HepG2 (cell line): ENCODE results near the gene PYCARD. TPM values are rescaled to one million over a fixed set of nuclear protein-coding genes. Genes with fewer than 3 reads are reported as not detected.

ENCODE experiments used
- EZH2 ChIP-seq: conservative IDR thresholded peaks from 2 replicates; pipeline ENCODE4 v1.6.1; 2012; ENCODE audit warnings: mild to moderate bottlenecking, low read depth, low read length, moderate library complexity
- FOXO4 ChIP-seq: sonication (generic); formaldehyde crosslinking; conservative IDR thresholded peaks from 2 replicates; pipeline ENCODE4 v1.8.1; 2023; ENCODE audit warnings: missing genetic modification reagents
- KDM6A ChIP-seq: IDR thresholded peaks from 2 replicates; pipeline ENCODE4 v1.6.1; 2016; ENCODE audit warnings: low read depth
- NCOA1 ChIP-seq: sonication (generic); formaldehyde crosslinking; IDR thresholded peaks from 2 replicates; pipeline ENCODE4 v1.9.0; 2021; ENCODE audit warnings: missing genetic modification reagents
- NFKB2 ChIP-seq: sonication (generic); formaldehyde crosslinking; IDR thresholded peaks from 2 replicates; pipeline ENCODE4 v1.4.0; 2020; ENCODE audit warnings: missing genetic modification reagents, borderline replicate concordance
- PHF21A ChIP-seq: sonication (generic); formaldehyde crosslinking; IDR thresholded peaks from 2 replicates; pipeline ENCODE4 v1.5.0; 2020; ENCODE audit warnings: mild to moderate bottlenecking, missing genetic modification reagents
- PHF8 ChIP-seq: sonication (generic); formaldehyde crosslinking; IDR thresholded peaks from 2 replicates; pipeline ENCODE4 v1.5.0; 2020; ENCODE audit warnings: missing genetic modification reagents
- SP5 ChIP-seq: IDR thresholded peaks from 2 replicates; pipeline ENCODE4 v1.6.1; 2016; ENCODE audit warnings: low read depth, borderline replicate concordance
- ZNF749 ChIP-seq: sonication (generic); formaldehyde crosslinking; IDR thresholded peaks from 2 replicates; pipeline ENCODE4 v1.8.0; 2022; ENCODE audit warnings: mild to moderate bottlenecking, missing genetic modification reagents, moderate library complexity, borderline replicate concordance
- polyA plus RNA-seq, 8 experiments: library from polyadenylated mRNA; depleted of rRNA in 3 of 8; stranded (reverse) in 7 of 8; unstranded in 1 of 8; fragments of >200 nt; fragmentation: Illumina TruSeq in 4 of 8; extraction: Trizol in 4 of 8; gene quantifications; 2 replicates each; pipeline versions ENCODE4 v1.2.1 to v1.2.3, GENCODE V29; 2011 to 2016; ENCODE audit warnings: low read depth in 4 of 8, missing spikeins in 1 of 8, mixed read lengths in 1 of 8; ENCODE audit not compliant: insufficient read depth in 1 of 8
- total RNA-seq, 5 experiments: library from RNA; depleted of rRNA; stranded (reverse); fragments of >200 nt; fragmentation: Illumina TruSeq; extraction: Trizol; gene quantifications; 2 replicates each; pipeline ENCODE4 v1.2.3, GENCODE V29; 2016; ENCODE audit warnings: low read depth in 1 of 5
- TF ChIP-seq, protein P1 (sequence below): sonication (generic); formaldehyde crosslinking; IDR thresholded peaks from 2 replicates; pipeline ENCODE4 v1.4.0; 2020; ENCODE audit warnings: missing genetic modification reagents
- TF ChIP-seq, protein P2 (sequence below): sonication (generic); formaldehyde crosslinking; IDR thresholded peaks from 2 replicates; pipeline ENCODE4 v1.4.0; 2020; ENCODE audit warnings: low read depth, missing genetic modification reagents
- TF ChIP-seq, protein P3 (sequence below): IDR thresholded peaks from 2 replicates; pipeline ENCODE4 v1.6.1; 2012; ENCODE audit warnings: inconsistent platforms

Gene PYCARD
- total and polyA plus RNA-seq, 2 of the 13 experiments (the other 11 are each of a cell fraction or from before 2014, with no cell fraction given): 4.8 to 9.2 TPM

- TF ChIP-seq, protein P1, sequence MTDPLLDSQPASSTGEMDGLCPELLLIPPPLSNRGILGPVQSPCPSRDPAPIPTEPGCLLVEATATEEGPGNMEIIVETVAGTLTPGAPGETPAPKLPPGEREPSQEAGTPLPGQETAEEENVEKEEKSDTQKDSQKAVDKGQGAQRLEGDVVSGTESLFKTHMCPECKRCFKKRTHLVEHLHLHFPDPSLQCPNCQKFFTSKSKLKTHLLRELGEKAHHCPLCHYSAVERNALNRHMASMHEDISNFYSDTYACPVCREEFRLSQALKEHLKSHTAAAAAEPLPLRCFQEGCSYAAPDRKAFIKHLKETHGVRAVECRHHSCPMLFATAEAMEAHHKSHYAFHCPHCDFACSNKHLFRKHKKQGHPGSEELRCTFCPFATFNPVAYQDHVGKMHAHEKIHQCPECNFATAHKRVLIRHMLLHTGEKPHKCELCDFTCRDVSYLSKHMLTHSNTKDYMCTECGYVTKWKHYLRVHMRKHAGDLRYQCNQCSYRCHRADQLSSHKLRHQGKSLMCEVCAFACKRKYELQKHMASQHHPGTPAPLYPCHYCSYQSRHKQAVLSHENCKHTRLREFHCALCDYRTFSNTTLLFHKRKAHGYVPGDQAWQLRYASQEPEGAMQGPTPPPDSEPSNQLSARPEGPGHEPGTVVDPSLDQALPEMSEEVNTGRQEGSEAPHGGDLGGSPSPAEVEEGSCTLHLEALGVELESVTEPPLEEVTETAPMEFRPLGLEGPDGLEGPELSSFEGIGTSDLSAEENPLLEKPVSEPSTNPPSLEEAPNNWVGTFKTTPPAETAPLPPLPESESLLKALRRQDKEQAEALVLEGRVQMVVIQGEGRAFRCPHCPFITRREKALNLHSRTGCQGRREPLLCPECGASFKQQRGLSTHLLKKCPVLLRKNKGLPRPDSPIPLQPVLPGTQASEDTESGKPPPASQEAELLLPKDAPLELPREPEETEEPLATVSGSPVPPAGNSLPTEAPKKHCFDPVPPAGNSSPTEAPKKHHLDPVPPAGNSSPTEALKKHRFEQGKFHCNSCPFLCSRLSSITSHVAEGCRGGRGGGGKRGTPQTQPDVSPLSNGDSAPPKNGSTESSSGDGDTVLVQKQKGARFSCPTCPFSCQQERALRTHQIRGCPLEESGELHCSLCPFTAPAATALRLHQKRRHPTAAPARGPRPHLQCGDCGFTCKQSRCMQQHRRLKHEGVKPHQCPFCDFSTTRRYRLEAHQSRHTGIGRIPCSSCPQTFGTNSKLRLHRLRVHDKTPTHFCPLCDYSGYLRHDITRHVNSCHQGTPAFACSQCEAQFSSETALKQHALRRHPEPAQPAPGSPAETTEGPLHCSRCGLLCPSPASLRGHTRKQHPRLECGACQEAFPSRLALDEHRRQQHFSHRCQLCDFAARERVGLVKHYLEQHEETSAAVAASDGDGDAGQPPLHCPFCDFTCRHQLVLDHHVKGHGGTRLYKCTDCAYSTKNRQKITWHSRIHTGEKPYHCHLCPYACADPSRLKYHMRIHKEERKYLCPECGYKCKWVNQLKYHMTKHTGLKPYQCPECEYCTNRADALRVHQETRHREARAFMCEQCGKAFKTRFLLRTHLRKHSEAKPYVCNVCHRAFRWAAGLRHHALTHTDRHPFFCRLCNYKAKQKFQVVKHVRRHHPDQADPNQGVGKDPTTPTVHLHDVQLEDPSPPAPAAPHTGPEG: 0 out of 2 replicates have a peak, but pooled peaks have one; percentile 26
- TF ChIP-seq ZNF749 (CRISPR knock-in tag): no peak
- TF ChIP-seq NCOA1 (CRISPR knock-in tag): no peak
- TF ChIP-seq PHF8 (CRISPR knock-in tag): peak; percentile 39; the same call in 1 of the 2 replicates
- no peak for TF ChIP-seq KDM6A (CRISPR knock-in tag)
- peak; percentile 51; the same call in 1 of the 2 replicates for TF ChIP-seq EZH2
- TF ChIP-seq, protein P2, sequence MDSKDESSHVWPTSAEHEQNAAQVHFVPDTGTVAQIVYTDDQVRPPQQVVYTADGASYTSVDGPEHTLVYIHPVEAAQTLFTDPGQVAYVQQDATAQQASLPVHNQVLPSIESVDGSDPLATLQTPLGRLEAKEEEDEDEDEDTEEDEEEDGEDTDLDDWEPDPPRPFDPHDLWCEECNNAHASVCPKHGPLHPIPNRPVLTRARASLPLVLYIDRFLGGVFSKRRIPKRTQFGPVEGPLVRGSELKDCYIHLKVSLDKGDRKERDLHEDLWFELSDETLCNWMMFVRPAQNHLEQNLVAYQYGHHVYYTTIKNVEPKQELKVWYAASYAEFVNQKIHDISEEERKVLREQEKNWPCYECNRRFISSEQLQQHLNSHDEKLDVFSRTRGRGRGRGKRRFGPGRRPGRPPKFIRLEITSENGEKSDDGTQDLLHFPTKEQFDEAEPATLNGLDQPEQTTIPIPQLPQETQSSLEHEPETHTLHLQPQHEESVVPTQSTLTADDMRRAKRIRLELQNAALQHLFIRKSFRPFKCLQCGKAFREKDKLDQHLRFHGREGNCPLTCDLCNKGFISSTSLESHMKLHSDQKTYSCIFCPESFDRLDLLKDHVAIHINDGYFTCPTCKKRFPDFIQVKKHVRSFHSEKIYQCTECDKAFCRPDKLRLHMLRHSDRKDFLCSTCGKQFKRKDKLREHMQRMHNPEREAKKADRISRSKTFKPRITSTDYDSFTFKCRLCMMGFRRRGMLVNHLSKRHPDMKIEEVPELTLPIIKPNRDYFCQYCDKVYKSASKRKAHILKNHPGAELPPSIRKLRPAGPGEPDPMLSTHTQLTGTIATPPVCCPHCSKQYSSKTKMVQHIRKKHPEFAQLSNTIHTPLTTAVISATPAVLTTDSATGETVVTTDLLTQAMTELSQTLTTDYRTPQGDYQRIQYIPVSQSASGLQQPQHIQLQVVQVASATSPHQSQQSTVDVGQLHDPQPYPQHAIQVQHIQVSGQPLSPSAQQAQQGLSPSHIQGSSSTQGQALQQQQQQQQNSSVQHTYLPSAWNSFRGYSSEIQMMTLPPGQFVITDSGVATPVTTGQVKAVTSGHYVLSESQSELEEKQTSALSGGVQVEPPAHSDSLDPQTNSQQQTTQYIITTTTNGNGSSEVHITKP (CRISPR knock-in tag): peak; percentile 83
- TF ChIP-seq NFKB2 (CRISPR knock-in tag): peak; percentile 57; the same call in 1 of the 2 replicates
- TF ChIP-seq, protein P3, sequence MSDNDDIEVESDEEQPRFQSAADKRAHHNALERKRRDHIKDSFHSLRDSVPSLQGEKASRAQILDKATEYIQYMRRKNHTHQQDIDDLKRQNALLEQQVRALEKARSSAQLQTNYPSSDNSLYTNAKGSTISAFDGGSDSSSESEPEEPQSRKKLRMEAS: 0 out of 2 replicates have a peak, but pooled peaks have one; percentile 18
- TF ChIP-seq SP5 (CRISPR knock-in tag): 0 out of 2 replicates have a peak, but pooled peaks have one; percentile 33
- no peak for TF ChIP-seq FOXO4 (CRISPR knock-in tag)
- peak; percentile 30; the same call in 1 of the 2 replicates for TF ChIP-seq PHF21A (CRISPR knock-in tag)
Observed at GRCh38 chr16:31215287-31216162, 13.0 kb upstream of the PYCARD start (continued).
